SJSA1 (cell line): ENCODE data around the gene LRP10. TPM values are rescaled to one million over a fixed set of nuclear protein-coding genes. Genes with fewer than 3 reads are reported as not detected.
"Not testable (repeated sequence)": the region's sequence is repeated elsewhere in the genome, so short reads cannot be mapped to it uniquely, and the experiment has no call there.

Source experiments
- DNase-seq, 2 experiments: peaks; one replicate each; pipeline ENCODE4 v3.0.0-alpha.2; 2015 to 2020; ENCODE audit warnings: low spot score in 2 of 2, low read depth in 1 of 2
- H3K27ac ChIP-seq: fragments of 250-450 bp; sonication (Bioruptor Pico); 2 replicates; pipeline ENCODE4 v1.5.1; 2020; ENCODE audit warnings: mild to moderate bottlenecking, moderate library complexity
- H3K27me3 ChIP-seq: fragments of 250-450 bp; sonication (Bioruptor Pico); replicated peaks from 2 replicates; pipeline ENCODE4 v1.5.1; 2020; ENCODE audit warnings: mild to moderate bottlenecking, moderate library complexity
- H3K36me3 ChIP-seq: fragments of 250-450 bp; sonication (Bioruptor Pico); 2 replicates; pipeline ENCODE4 v1.5.1; 2020; ENCODE audit warnings: mild to moderate bottlenecking
- H3K4me1 ChIP-seq: fragments of 250-450 bp; sonication (Bioruptor Pico); replicated peaks from 2 replicates; pipeline ENCODE4 v1.6.1; 2021; ENCODE audit warnings: mild to moderate bottlenecking
- H3K4me3 ChIP-seq: fragments of 250-450 bp; sonication (Bioruptor Pico); 2 replicates; pipeline ENCODE4 v1.5.1; 2020; ENCODE audit warnings: mild to moderate bottlenecking
- H3K9me3 ChIP-seq: fragments of 250-450 bp; sonication (Bioruptor Pico); replicated peaks from 2 replicates; pipeline ENCODE4 v1.5.1; 2020; ENCODE audit warnings: mild to moderate bottlenecking
- total RNA-seq: library from RNA; depleted of rRNA; stranded (reverse); fragments of >200 nt; shearing (Covaris generic); gene quantifications from 2 replicates; pipeline ENCODE4 v1.2.3, GENCODE V29; 2014; rRNA removed

The LRP10 gene
- 37.4 and 41.4 TPM in 2 replicates for total RNA-seq

GRCh38 chr14:22871224-22872032 is at the start of gene LRP10:
Gene LRP10 (plus strand): TSS chr14:22871740. CDS start chr14:22872304, 564 bp downstream.
- no peaks in the 10 kb centered on the region for H3K27me3 ChIP-seq
- H3K4me3 ChIP-seq: peak within 1 kb of the TSS; percentile 87
- no peaks in the 10 kb centered on the region for H3K9me3 ChIP-seq
- peak within 1 kb of the TSS; percentile 81 for H3K27ac ChIP-seq
- peaks cover 16% of the 10 kb centered on the region for H3K4me1 ChIP-seq
- DNase-seq: peak; percentile 87 to 88
- H3K36me3 ChIP-seq: peaks cover 30% of the 10 kb centered on the region

GRCh38 chr14:22822016-22822570 is 49.4 kb upstream of the LRP10 start:
- H3K9me3 ChIP-seq: no peaks in the 10 kb centered on the region
- H3K27me3 ChIP-seq: no peaks in the 10 kb centered on the region
- peaks cover 40% of the 10 kb centered on the region for H3K4me1 ChIP-seq
- H3K4me3 ChIP-seq: no peak overlapping the region
- no peaks in the 10 kb centered on the region for H3K36me3 ChIP-seq
- no peak overlapping the region for H3K27ac ChIP-seq
- no peak for DNase-seq

- Histone ChIP-seq H3K4me1 (peaks cover 38% of the 10 kb centered on the region), H3K27me3 (no peaks in the 10 kb centered on the region), H3K36me3 (no peaks in the 10 kb centered on the region), H3K4me3 (peak overlapping the region; percentile 6), H3K9me3 (no peaks in the 10 kb centered on the region), H3K27ac (no peak overlapping the region)
- DNase-seq: peak; percentile 69 to 75
Observed at GRCh38 chr14:22822571-22823098, 48.9 kb upstream of the LRP10 start.

- 0 out of 2 replicates have a peak, but pooled peaks cover 3% of the 10 kb centered on the region for H3K9me3 ChIP-seq
- H3K27ac ChIP-seq: peak overlapping the region; percentile 49
- DNase-seq: peak in 1 of 2 experiments; percentile 58
- H3K4me3 ChIP-seq: no peak overlapping the region
- H3K4me1 ChIP-seq: peaks cover 25% of the 10 kb centered on the region
- no peaks in the 10 kb centered on the region for H3K27me3 ChIP-seq
- H3K36me3 ChIP-seq: no peaks in the 10 kb centered on the region
Observed at GRCh38 chr14:22824711-22825359, 46.7 kb upstream of the LRP10 start.

- Histone ChIP-seq H3K27ac (peak overlapping the region; percentile 47), H3K4me3 (peak overlapping the region; percentile 70)
- not testable (repeated sequence) for DNase-seq
Observed at GRCh38 chr14:22829076-22829660, 42.4 kb upstream of the LRP10 start.

GRCh38 chr14:22829661-22830442 is 41.7 kb upstream of the LRP10 start, which contains the start of gene MRPL52:
Gene MRPL52 (plus strand): TSS chr14:22829887. CDS start chr14:22829913, 26 bp downstream.
- Histone ChIP-seq H3K27me3 (no peaks in the 10 kb centered on the region), H3K36me3 (peaks cover 24% of the 10 kb centered on the region), H3K9me3 (0 out of 2 replicates have a peak, but pooled peaks cover 3% of the 10 kb centered on the region), H3K4me3 (peak within 1 kb of the TSS; percentile 70), H3K27ac (peak within 1 kb of the TSS; percentile 47), H3K4me1 (peaks cover 8% of the 10 kb centered on the region)
- DNase-seq: peak; percentile 82 to 86

More at GRCh38 chr14:22829076-22829660, 42.4 kb upstream of the LRP10 start:
- Histone ChIP-seq H3K36me3 (peaks cover 21% of the 10 kb centered on the region), H3K4me1 (peaks cover 15% of the 10 kb centered on the region)
- not testable (repeated sequence) for H3K27me3 ChIP-seq, H3K9me3 ChIP-seq

GRCh38 chr14:22830443-22831010 is 41.0 kb upstream of the LRP10 start:
- H3K27me3 ChIP-seq: no peaks in the 10 kb centered on the region
- H3K4me1 ChIP-seq: 0 out of 2 replicates have a peak, but pooled peaks cover 5% of the 10 kb centered on the region
- DNase-seq: no peak
- peaks cover 28% of the 10 kb centered on the region for H3K36me3 ChIP-seq
- H3K9me3 ChIP-seq: 0 out of 2 replicates have a peak, but pooled peaks cover 3% of the 10 kb centered on the region
- peak overlapping the region; percentile 70 for H3K4me3 ChIP-seq
- no peak overlapping the region for H3K27ac ChIP-seq

- Histone ChIP-seq H3K4me1 (peaks cover 25% of the 10 kb centered on the region), H3K36me3 (peaks cover 58% of the 10 kb centered on the region), H3K27me3 (no peaks in the 10 kb centered on the region), H3K27ac (no peak overlapping the region), H3K4me3 (no peak overlapping the region), H3K9me3 (no peaks in the 10 kb centered on the region)
- DNase-seq: no peak
Observed at GRCh38 chr14:22835505-22835904, 36.0 kb upstream of the LRP10 start.

GRCh38 chr14:22836301-22837113 is 35.0 kb upstream of the LRP10 start, which contains the start of gene MMP14:
Gene MMP14 (plus strand): TSS chr14:22836585. CDS start chr14:22836818, 233 bp downstream.
- Histone ChIP-seq H3K27ac (peak within 1 kb of the TSS; percentile 62), H3K4me3 (peak within 1 kb of the TSS; percentile 69), H3K9me3 (no peaks in the 10 kb centered on the region), H3K4me1 (peaks cover 23% of the 10 kb centered on the region), H3K27me3 (no peaks in the 10 kb centered on the region), H3K36me3 (peaks cover 63% of the 10 kb centered on the region)
- DNase-seq: peak; percentile 67 to 73

- peaks cover 64% of the 10 kb centered on the region for H3K36me3 ChIP-seq
- H3K9me3 ChIP-seq: no peaks in the 10 kb centered on the region
- no peaks in the 10 kb centered on the region for H3K27me3 ChIP-seq
- peak overlapping the region; percentile 62 for H3K27ac ChIP-seq
- peak overlapping the region; percentile 69 for H3K4me3 ChIP-seq
- peaks cover 23% of the 10 kb centered on the region for H3K4me1 ChIP-seq
- DNase-seq: peak; percentile 69 to 70
Observed at GRCh38 chr14:22837114-22837749, 34.3 kb upstream of the LRP10 start.

GRCh38 chr14:22837750-22838538 is 33.6 kb upstream of the LRP10 start:
- Histone ChIP-seq H3K27ac (peak overlapping the region; percentile 62), H3K36me3 (peaks cover 69% of the 10 kb centered on the region), H3K4me1 (peaks cover 23% of the 10 kb centered on the region), H3K27me3 (no peaks in the 10 kb centered on the region), H3K4me3 (peak overlapping the region; percentile 69), H3K9me3 (no peaks in the 10 kb centered on the region)
- peak in 1 of 2 experiments; percentile 62 for DNase-seq
